H9 (cell line): ENCODE measurements around the gene COTL1. TPM values are rescaled to one million over a fixed set of nuclear protein-coding genes. Genes with fewer than 3 reads are reported as not detected.

Experiments used
- DNase-seq: peaks from one replicate; pipeline ENCODE4 v3.0.0-alpha.2; 2017
- H2AFZ ChIP-seq: one replicate; pipeline ENCODE4 v1.6.1; 2013; ENCODE audit warnings: mild to moderate bottlenecking, low read length, control low read depth, moderate library complexity
- H2AK5ac ChIP-seq: 2 replicates; pipeline ENCODE4 v1.6.1; 2013; ENCODE audit warnings: low read length, control low read depth, mixed read lengths; ENCODE audit not compliant: insufficient read length
- H2BK120ac ChIP-seq: one replicate; pipeline ENCODE4 v1.6.1; 2013; ENCODE audit warnings: low read depth, mild to moderate bottlenecking, low read length, control low read depth, inconsistent platforms; ENCODE audit not compliant: poor library complexity, severe bottlenecking
- H2BK12ac ChIP-seq: 2 replicates; pipeline ENCODE4 v1.6.1; 2013; ENCODE audit warnings: low read length, control low read depth, mixed read lengths, low read depth; ENCODE audit not compliant: insufficient read length
- H2BK15ac ChIP-seq: 2 replicates; pipeline ENCODE4 v1.6.1; 2013; ENCODE audit warnings: low read depth, low read length, control low read depth
- H2BK20ac ChIP-seq: one replicate; pipeline ENCODE4 v1.6.1; 2013; ENCODE audit warnings: low read depth, mild to moderate bottlenecking, low read length, control low read depth, inconsistent platforms; ENCODE audit not compliant: poor library complexity, severe bottlenecking
- H2BK5ac ChIP-seq: 2 replicates; pipeline ENCODE4 v1.6.1; 2013; ENCODE audit warnings: low read length, control low read depth, mixed read lengths; ENCODE audit not compliant: insufficient read length
- H3K14ac ChIP-seq: 2 replicates; pipeline ENCODE4 v1.6.1; 2013; ENCODE audit warnings: low read length, control low read depth; ENCODE audit not compliant: insufficient read depth
- H3K18ac ChIP-seq: 2 replicates; pipeline ENCODE4 v1.6.1; 2013; ENCODE audit warnings: low read depth, mild to moderate bottlenecking, mixed read lengths, low read length, control low read depth; ENCODE audit not compliant: insufficient read length
- H3K23ac ChIP-seq: 2 replicates; pipeline ENCODE4 v1.6.1; 2013; ENCODE audit warnings: low read length, control low read depth, mixed read lengths, low read depth; ENCODE audit not compliant: insufficient read length
- H3K23me2 ChIP-seq: 2 replicates; pipeline ENCODE4 v1.6.1; 2013; ENCODE audit warnings: low read depth, mild to moderate bottlenecking, mixed read lengths, low read length, control low read depth; ENCODE audit not compliant: insufficient read length, poor library complexity, severe bottlenecking
- H3K27ac ChIP-seq: 2 replicates; pipeline ENCODE4 v1.5.1; 2013; ENCODE audit warnings: low read length, control low read depth, mixed read lengths, low read depth; ENCODE audit not compliant: insufficient read length
- H3K27me3 ChIP-seq: 2 replicates; pipeline ENCODE4 v1.6.1; 2013; ENCODE audit warnings: low read length, control low read depth, inconsistent platforms; ENCODE audit not compliant: insufficient read depth
- H3K4ac ChIP-seq: 2 replicates; pipeline ENCODE4 v1.6.1; 2013; ENCODE audit warnings: low read depth, mild to moderate bottlenecking, control low read depth, inconsistent platforms, low read length, moderate library complexity
- H3K4me1 ChIP-seq: 2 replicates; pipeline ENCODE4 v1.6.1; 2013; ENCODE audit warnings: low read length, control low read depth, inconsistent platforms; ENCODE audit not compliant: insufficient read depth
- H3K4me2 ChIP-seq: 2 replicates; pipeline ENCODE4 v1.6.1; 2013; ENCODE audit warnings: low read length, control low read depth, mixed read lengths; ENCODE audit not compliant: insufficient read length, insufficient read depth
- H3K56ac ChIP-seq: 2 replicates; pipeline ENCODE4 v1.6.1; 2013; ENCODE audit warnings: low read depth, mild to moderate bottlenecking, mixed read lengths, low read length, control low read depth; ENCODE audit not compliant: insufficient read length
- H3K79me1 ChIP-seq: 2 replicates; pipeline ENCODE4 v1.6.1; 2013; ENCODE audit warnings: low read depth, mild to moderate bottlenecking, moderate library complexity, low read length, control low read depth, inconsistent platforms; ENCODE audit not compliant: insufficient read depth, poor library complexity, severe bottlenecking
- H3K79me2 ChIP-seq: 2 replicates; pipeline ENCODE4 v1.6.1; 2013; ENCODE audit warnings: low read length, control low read depth, inconsistent platforms; ENCODE audit not compliant: insufficient read depth
- H3K9ac ChIP-seq: 2 replicates; pipeline ENCODE4 v1.6.1; 2013; ENCODE audit warnings: low read length, control low read depth, mixed read lengths; ENCODE audit not compliant: insufficient read length; ENCODE audit errors: extremely low read depth
- H3K9me3 ChIP-seq: one replicate; pipeline ENCODE4 v1.6.1; 2013; ENCODE audit warnings: low read depth, low read length, inconsistent platforms; ENCODE audit not compliant: control insufficient read depth
- H3T11ph ChIP-seq: one replicate; pipeline ENCODE4 v1.6.1; 2013; ENCODE audit warnings: mild to moderate bottlenecking, low read length, control low read depth, inconsistent platforms
- H4K20me1 ChIP-seq: one replicate; pipeline ENCODE4 v1.6.1; 2013; ENCODE audit not compliant: control insufficient read depth, insufficient read length, insufficient read depth
- H4K5ac ChIP-seq: 2 replicates; pipeline ENCODE4 v1.6.1; 2013; ENCODE audit warnings: low read depth, mild to moderate bottlenecking, mixed read lengths, low read length, control low read depth; ENCODE audit not compliant: insufficient read length
- H4K8ac ChIP-seq: replicated peaks from 2 replicates; pipeline ENCODE4 v1.6.1; 2013; ENCODE audit warnings: low read length, control low read depth, mixed read lengths, low read depth; ENCODE audit not compliant: insufficient read length
- H4K91ac ChIP-seq: 2 replicates; pipeline ENCODE4 v1.6.1; 2013; ENCODE audit warnings: low read depth, mild to moderate bottlenecking, moderate library complexity, mixed read lengths, low read length, control low read depth; ENCODE audit not compliant: insufficient read length
- H3K27ac Mint-ChIP-seq, 3 experiments: 2 replicates in 2 of 3; 3 replicates in 1 of 3; pipeline ENCODE4 v1.8.0; 2020 to 2021; ENCODE audit warnings: mixed read lengths in 3 of 3, mild to moderate bottlenecking in 1 of 3, moderate library complexity in 1 of 3
- H3K27me3 Mint-ChIP-seq: 2 replicates; pipeline ENCODE4 v1.8.0; 2021; ENCODE audit warnings: low read depth, mild to moderate bottlenecking, moderate library complexity, mixed read lengths
- H3K36me3 Mint-ChIP-seq, 3 experiments: 2 replicates in 2 of 3; 3 replicates in 1 of 3; pipeline ENCODE4 v1.8.0; 2020 to 2021; ENCODE audit warnings: low read depth in 3 of 3, mixed read lengths in 3 of 3; ENCODE audit not compliant: insufficient read depth in 1 of 3
- H3K4me1 Mint-ChIP-seq, 2 experiments: 2 replicates each; pipeline ENCODE4 v1.8.0; 2020; ENCODE audit warnings: mixed read lengths in 2 of 2
- H3K4me3 Mint-ChIP-seq, 2 experiments: 2 replicates in 1 of 2; 3 replicates in 1 of 2; pipeline ENCODE4 v1.8.0; 2020 to 2021; ENCODE audit warnings: mild to moderate bottlenecking in 2 of 2, mixed read lengths in 2 of 2, moderate library complexity in 1 of 2
- H3K9me3 Mint-ChIP-seq, 2 experiments: 2 replicates in 1 of 2; 3 replicates in 1 of 2; pipeline ENCODE4 v1.8.0; 2020; ENCODE audit warnings: mild to moderate bottlenecking in 2 of 2, mixed read lengths in 2 of 2, moderate library complexity in 1 of 2
- WGBS: extraction: QIAGEN DNeasy Blood & Tissue Kit; methylation state at CpG from one replicate; pipeline ENCODE4 v1.1.7; 2013; ENCODE audit warnings: missing lambda C conversion rate, low lambda C conversion rate, mixed read lengths; ENCODE audit not compliant: insufficient read length; ENCODE audit errors: extremely low coverage; 5-methylcytosine and 5-hydroxymethylcytosine counted together
- total RNA-seq: library from RNA; stranded (reverse); gene quantifications from 2 replicates; pipeline ENCODE4 v1.2.1, GENCODE V29; 2021
- TF ChIP-seq, protein P1 (sequence below): fragments of 200-600 bp; sonication (generic); conservative IDR thresholded peaks from 3 replicates; pipeline ENCODE4 v1.8.0; 2021; ENCODE audit warnings: antibody characterized with exemption, mild to moderate bottlenecking

The COTL1 gene
- total RNA-seq, 1 experiment from 2014 or later: 81.4 TPM

DNA sequence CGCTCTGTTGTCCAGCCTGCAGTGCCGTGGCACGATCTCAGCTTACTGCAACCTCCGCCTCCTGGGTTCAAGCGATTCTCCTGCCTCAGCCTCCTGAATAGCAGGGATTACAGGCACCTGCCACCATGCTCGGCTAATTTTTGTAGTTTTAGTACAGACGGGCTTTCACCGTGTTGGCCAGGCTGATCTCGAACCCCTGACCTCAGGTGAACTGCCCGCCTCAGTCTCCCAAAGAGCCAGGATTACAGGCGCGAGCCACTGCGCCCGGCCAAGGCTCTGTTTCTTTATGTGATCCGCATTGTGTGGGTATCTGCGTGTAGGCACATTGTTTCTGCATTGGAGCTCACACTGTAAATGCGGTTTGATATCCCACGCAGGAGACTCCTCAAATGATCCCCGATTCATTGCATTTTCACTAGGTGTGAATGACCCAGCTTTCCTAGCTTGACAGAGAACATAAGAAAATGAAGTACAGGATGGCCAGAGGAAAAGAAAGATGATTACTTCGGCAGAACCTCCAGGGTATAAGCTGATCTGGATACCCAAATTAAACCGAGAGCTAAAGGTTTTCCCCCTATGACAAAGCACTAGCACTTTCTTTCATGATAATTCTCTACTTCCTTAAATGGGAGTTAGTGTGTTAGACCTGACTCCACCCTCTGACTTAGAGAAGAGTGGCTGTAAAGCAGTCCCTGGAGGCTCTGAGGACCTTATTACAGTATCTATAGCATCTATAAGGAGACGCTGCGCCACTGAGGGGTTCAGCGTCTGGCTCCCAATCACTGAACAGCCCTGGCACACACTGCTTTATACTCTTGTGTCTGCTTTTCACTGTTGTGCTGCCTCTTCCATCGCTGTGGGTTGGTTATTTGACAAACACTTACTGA, 17.3 kb downstream of the COTL1 start:
- Mint-ChIP-seq H3K27me3 (peaks cover 9% of the 10 kb centered on the region), H3K4me3 (no peak overlapping the region), H3K4me1 (peaks cover 57 to 72% of the 10 kb centered on the region in 2 experiments), H3K36me3 (peaks cover 8 to 17% (median 8%) of the 10 kb centered on the region in 3 experiments), H3K9me3 (peaks cover 4 to 5% of the 10 kb centered on the region in 2 experiments; a peak in 3 of 5 replicates), H3K27ac (no peak overlapping the region)
- H2AK5ac ChIP-seq: no peak overlapping the region
- TF ChIP-seq, protein P1, sequence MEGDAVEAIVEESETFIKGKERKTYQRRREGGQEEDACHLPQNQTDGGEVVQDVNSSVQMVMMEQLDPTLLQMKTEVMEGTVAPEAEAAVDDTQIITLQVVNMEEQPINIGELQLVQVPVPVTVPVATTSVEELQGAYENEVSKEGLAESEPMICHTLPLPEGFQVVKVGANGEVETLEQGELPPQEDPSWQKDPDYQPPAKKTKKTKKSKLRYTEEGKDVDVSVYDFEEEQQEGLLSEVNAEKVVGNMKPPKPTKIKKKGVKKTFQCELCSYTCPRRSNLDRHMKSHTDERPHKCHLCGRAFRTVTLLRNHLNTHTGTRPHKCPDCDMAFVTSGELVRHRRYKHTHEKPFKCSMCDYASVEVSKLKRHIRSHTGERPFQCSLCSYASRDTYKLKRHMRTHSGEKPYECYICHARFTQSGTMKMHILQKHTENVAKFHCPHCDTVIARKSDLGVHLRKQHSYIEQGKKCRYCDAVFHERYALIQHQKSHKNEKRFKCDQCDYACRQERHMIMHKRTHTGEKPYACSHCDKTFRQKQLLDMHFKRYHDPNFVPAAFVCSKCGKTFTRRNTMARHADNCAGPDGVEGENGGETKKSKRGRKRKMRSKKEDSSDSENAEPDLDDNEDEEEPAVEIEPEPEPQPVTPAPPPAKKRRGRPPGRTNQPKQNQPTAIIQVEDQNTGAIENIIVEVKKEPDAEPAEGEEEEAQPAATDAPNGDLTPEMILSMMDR: no peak
- no peak overlapping the region for H2BK20ac ChIP-seq
- no peak overlapping the region for H2BK5ac ChIP-seq
- H3K18ac ChIP-seq: no peak overlapping the region
- H3K4me2 ChIP-seq: no peak overlapping the region
- H4K91ac ChIP-seq: no peak overlapping the region
- no CpG with 5 or more reads among the region's 25 CpGs for WGBS
- no peaks in the 10 kb centered on the region for H3K79me1 ChIP-seq
- no peak overlapping the region for H2BK12ac ChIP-seq
- no peak overlapping the region for H3K9ac ChIP-seq
- peaks cover 4% of the 10 kb centered on the region; the same call in 1 of the 2 replicates for H3K4me1 ChIP-seq
- H3K79me2 ChIP-seq: no peaks in the 10 kb centered on the region; the same call in 1 of the 2 replicates
- no peak overlapping the region for H2BK15ac ChIP-seq
- H4K20me1 ChIP-seq: peaks cover 3% of the 10 kb centered on the region
- H3K4ac ChIP-seq: no peak overlapping the region
- no peak overlapping the region for H3T11ph ChIP-seq
- no peak overlapping the region for H3K14ac ChIP-seq
- H3K23ac ChIP-seq: no peak overlapping the region
- H4K8ac ChIP-seq: no peak overlapping the region
- H4K5ac ChIP-seq: no peak overlapping the region
- H3K27me3 ChIP-seq: no peaks in the 10 kb centered on the region
- no peak for DNase-seq
- H3K9me3 ChIP-seq: no peaks in the 10 kb centered on the region
- H2AFZ ChIP-seq: no peak overlapping the region
- H2BK120ac ChIP-seq: no peak overlapping the region
- H3K56ac ChIP-seq: no peak overlapping the region
- no peaks in the 10 kb centered on the region for H3K23me2 ChIP-seq
- no peak overlapping the region for H3K27ac ChIP-seq
